Activated CD8-positive, alpha-beta memory T cell treated with anti-CD3 and anti-CD28 coated beads, Interleukin-2, amount 10 ng/mL, durations not matched to agents 7 days and 5 days (primary cell): ENCODE data around the gene AP1G2. TPM values are rescaled to one million over a fixed set of nuclear protein-coding genes. Genes with fewer than 3 reads are reported as not detected.
A peak's percentile ranks its signal among the peaks of the same experiment; 100 is the strongest.
"Not testable (repeated sequence)": the region's sequence is repeated elsewhere in the genome, so short reads cannot be mapped to it uniquely, and the experiment has no call there.

Source experiments
- ATAC-seq: fragments of 150-1000 bp; cut with Tn5 transposase; one replicate; pipeline ENCODE4 v1.10.0; 2021; ENCODE audit warnings: moderate library complexity
- CTCF ChIA-PET: fragments of 350-600 bp; sonication (Branson Sonifier 250); formaldehyde crosslinking; loops from one replicate; lab custom pipeline; 2021; ENCODE audit warnings: antibody characterized with exemption; lab: Charles Lee
- DNase-seq: peaks from one replicate; pipeline ENCODE4 v3.0.0-alpha.2; 2020
- H3K27ac Mint-ChIP-seq: one replicate; pipeline ENCODE4 v1.8.0; 2021; ENCODE audit warnings: mild to moderate bottlenecking, mixed read lengths
- H3K27me3 Mint-ChIP-seq: one replicate; pipeline ENCODE4 v1.8.0; 2021; ENCODE audit warnings: mixed read lengths
- H3K36me3 Mint-ChIP-seq: one replicate; pipeline ENCODE4 v1.8.0; 2021; ENCODE audit warnings: mild to moderate bottlenecking, mixed read lengths
- H3K4me1 Mint-ChIP-seq: one replicate; pipeline ENCODE4 v1.8.0; 2021; ENCODE audit warnings: mixed read lengths
- H3K4me3 Mint-ChIP-seq: one replicate; pipeline ENCODE4 v1.8.0; 2021; ENCODE audit warnings: mild to moderate bottlenecking, moderate library complexity, mixed read lengths
- H3K9me3 Mint-ChIP-seq: one replicate; pipeline ENCODE4 v1.8.0; 2022; ENCODE audit warnings: low read depth, mixed read lengths
- total RNA-seq, 2 experiments: library from RNA; stranded (reverse); gene quantifications; one replicate each; pipeline ENCODE4 v1.2.3, GENCODE V29; 2021

The AP1G2 gene
- total RNA-seq, 2 experiments from 2014 or later, result 222 to 294 TPM

- CTCF ChIA-PET, result interaction anchor here (0.8 to 1.4 kb wide), 2 partner anchors 13 to 68 kb away, joined by 3 to 4 read pairs; no protein-coding TSS in a partner anchor
- H3K27ac Mint-ChIP-seq, result no peak overlapping the region
- no peak for ATAC-seq
Observed at GRCh38 chr14:23545740-23546365, 21.7 kb downstream of the AP1G2 start.

GRCh38 chr14:23544511-23545447 lies 22.8 kb downstream of the AP1G2 start:
- H3K4me3 Mint-ChIP-seq, result no peak overlapping the region
- CTCF ChIA-PET, result interaction anchor here (0.9 to 1.4 kb wide), 3 partner anchors 12 to 67 kb away, joined by 3 to 4 read pairs (median 3); partner anchors contain the start of gene THTPA
- ATAC-seq (no peak), DNase-seq (no peak)
- H3K27ac Mint-ChIP-seq, result no peak overlapping the region
- H3K36me3 Mint-ChIP-seq, result no peaks in the 10 kb centered on the region
- no peaks in the 10 kb centered on the region for H3K9me3 Mint-ChIP-seq
- peaks cover under 1% of the 10 kb centered on the region for H3K27me3 Mint-ChIP-seq
- H3K4me1 Mint-ChIP-seq, result no peaks in the 10 kb centered on the region

More at GRCh38 chr14:23545740-23546365, 21.7 kb downstream of the AP1G2 start:
- Mint-ChIP-seq H3K9me3 (no peaks in the 10 kb centered on the region), H3K36me3 (no peaks in the 10 kb centered on the region), H3K27me3 (no peaks in the 10 kb centered on the region), H3K4me3 (no peak overlapping the region), H3K4me1 (no peaks in the 10 kb centered on the region)
- no peak for DNase-seq

GRCh38 chr14:23543403-23543802 lies 24.2 kb downstream of the AP1G2 start:
- Mint-ChIP-seq H3K4me3 (no peak overlapping the region), H3K27ac (no peak overlapping the region), H3K4me1 (peaks cover 2% of the 10 kb centered on the region), H3K27me3 (peaks cover 2% of the 10 kb centered on the region), H3K9me3 (no peaks in the 10 kb centered on the region), H3K36me3 (no peaks in the 10 kb centered on the region)
- CTCF ChIA-PET, result interaction anchor here (0.9 to 7.3 kb wide), 6 partner anchors 12 to 65 kb away, joined by 3 to 52 read pairs (median 4); partner anchors contain the start of gene THTPA
- ATAC-seq, result no peak
- no peak for DNase-seq

GRCh38 chr14:23542261-23542660 lies 25.3 kb downstream of the AP1G2 start:
- ATAC-seq (no peak), DNase-seq (no peak)
- Mint-ChIP-seq H3K4me1 (peaks cover 2% of the 10 kb centered on the region), H3K9me3 (no peaks in the 10 kb centered on the region), H3K27ac (no peak overlapping the region), H3K27me3 (peaks cover 2% of the 10 kb centered on the region), H3K36me3 (no peaks in the 10 kb centered on the region), H3K4me3 (no peak overlapping the region)
- CTCF ChIA-PET, result interaction anchor here (0.6 to 7.3 kb wide), 7 partner anchors 10 to 64 kb away, joined by 3 to 52 read pairs (median 3); partner anchors contain the start of gene ZFHX2

- Mint-ChIP-seq H3K9me3 (no peaks in the 10 kb centered on the region), H3K4me3 (no peak overlapping the region), H3K4me1 (peaks cover 2% of the 10 kb centered on the region), H3K27ac (no peak overlapping the region), H3K27me3 (peaks cover 2% of the 10 kb centered on the region), H3K36me3 (no peaks in the 10 kb centered on the region)
- ATAC-seq (no peak), DNase-seq (no peak)
- CTCF ChIA-PET, result interaction anchor here (1.1 to 7.3 kb wide), 7 partner anchors 10 to 62 kb away, joined by 3 to 52 read pairs (median 5); partner anchors contain the start of gene ZFHX2
Observed at GRCh38 chr14:23540141-23540469, 27.5 kb downstream of the AP1G2 start.

- Mint-ChIP-seq H3K4me1 (peaks cover 2% of the 10 kb centered on the region), H3K4me3 (no peak overlapping the region), H3K27ac (no peak overlapping the region), H3K27me3 (peaks cover 2% of the 10 kb centered on the region), H3K36me3 (no peaks in the 10 kb centered on the region), H3K9me3 (no peaks in the 10 kb centered on the region)
- peak; percentile 77 for ATAC-seq
- DNase-seq, result no peak
- CTCF ChIA-PET, result interaction anchor here (0.8 to 7.3 kb wide), 11 partner anchors 10 to 65 kb away, joined by 3 to 52 read pairs (median 5); partner anchors contain the start of gene ZFHX2
Observed at GRCh38 chr14:23539248-23540140, 28.1 kb downstream of the AP1G2 start.

- no peak for DNase-seq
- CTCF ChIA-PET, result interaction anchor here (0.8 to 7.3 kb wide), 9 partner anchors 9 to 274 kb away, joined by 3 to 52 read pairs (median 3); no protein-coding TSS in a partner anchor
- no peak for ATAC-seq
- Mint-ChIP-seq H3K9me3 (no peaks in the 10 kb centered on the region), H3K27me3 (peaks cover 2% of the 10 kb centered on the region), H3K4me1 (peaks cover 2% of the 10 kb centered on the region), H3K4me3 (no peak overlapping the region), H3K36me3 (no peaks in the 10 kb centered on the region), H3K27ac (no peak overlapping the region)
Observed at GRCh38 chr14:23538785-23539184, 28.8 kb downstream of the AP1G2 start.

GRCh38 chr14:23538050-23538718 lies 29.4 kb downstream of the AP1G2 start:
- ATAC-seq, result no peak
- H3K27ac Mint-ChIP-seq, result no peak overlapping the region
- no peak for DNase-seq
- no peaks in the 10 kb centered on the region for H3K36me3 Mint-ChIP-seq
- peaks cover 2% of the 10 kb centered on the region for H3K4me1 Mint-ChIP-seq
- H3K27me3 Mint-ChIP-seq, result peaks cover 2% of the 10 kb centered on the region
- no peaks in the 10 kb centered on the region for H3K9me3 Mint-ChIP-seq
- CTCF ChIA-PET, result interaction anchor here (0.6 to 7.3 kb wide), 9 partner anchors 8 to 418 kb away, joined by 3 to 52 read pairs (median 4); no protein-coding TSS in a partner anchor
- H3K4me3 Mint-ChIP-seq, result no peak overlapping the region

- CTCF ChIA-PET, result interaction anchor here (0.6 to 7.3 kb wide), 9 partner anchors 8 to 417 kb away, joined by 3 to 52 read pairs (median 4); no protein-coding TSS in a partner anchor
- H3K27me3 Mint-ChIP-seq, result peaks cover 2% of the 10 kb centered on the region
- H3K4me1 Mint-ChIP-seq, result peaks cover 2% of the 10 kb centered on the region
- DNase-seq (no peak), ATAC-seq (no peak)
- no peak overlapping the region for H3K27ac Mint-ChIP-seq
- no peaks in the 10 kb centered on the region for H3K36me3 Mint-ChIP-seq
- no peaks in the 10 kb centered on the region for H3K9me3 Mint-ChIP-seq
- no peak overlapping the region for H3K4me3 Mint-ChIP-seq
Observed at GRCh38 chr14:23537351-23538049, 30.1 kb downstream of the AP1G2 start.

- DNase-seq, H3K4me1 Mint-ChIP-seq, H3K27me3 Mint-ChIP-seq, H3K4me3 Mint-ChIP-seq, ATAC-seq, H3K36me3 Mint-ChIP-seq, H3K9me3 Mint-ChIP-seq, H3K27ac Mint-ChIP-seq: not testable (repeated sequence)
- CTCF ChIA-PET, result interaction anchor here (0.8 to 7.3 kb wide), 3 partner anchors 26 to 207 kb away, joined by 3 to 52 read pairs (median 3); no protein-coding TSS in a partner anchor
Observed at GRCh38 chr14:23536906-23537305, 30.7 kb downstream of the AP1G2 start.

- Mint-ChIP-seq H3K4me3 (no peak overlapping the region), H3K27me3 (peaks cover 2% of the 10 kb centered on the region), H3K4me1 (peaks cover 2% of the 10 kb centered on the region), H3K9me3 (no peaks in the 10 kb centered on the region), H3K27ac (no peak overlapping the region), H3K36me3 (no peaks in the 10 kb centered on the region)
- DNase-seq (no peak), ATAC-seq (no peak)
- CTCF ChIA-PET, result interaction anchor here (0.8 to 7.3 kb wide), 3 partner anchors 27 to 207 kb away, joined by 3 to 52 read pairs (median 3); no protein-coding TSS in a partner anchor
Observed at GRCh38 chr14:23536494-23536893, 31.1 kb downstream of the AP1G2 start.
